ENCODE results near the gene MYORG. TPM values are rescaled to one million over a fixed set of nuclear protein-coding genes. Genes with fewer than 3 reads are reported as not detected.
A peak's percentile ranks its signal among the peaks of the same experiment; 100 is the strongest.

MYORG gene
- total and polyA plus RNA-seq, 4 donors: 1.6 to 9.6 (median 4.1) TPM

- no peak for DNase-seq
- no peak for ATAC-seq (ENCODE audit: low FRiP score)
- Histone ChIP-seq H3K4me1 (ENCODE audit: control insufficient read depth in 1 of 2, insufficient read depth in 2 of 2, low read length in 2 of 2) (no peaks in the 10 kb centered on the region), H3K27me3 (ENCODE audit: control insufficient read depth in 1 of 2, insufficient read depth in 2 of 2, low read length in 1 of 2) (no peaks in the 10 kb centered on the region), H3K36me3 (ENCODE audit: control insufficient read depth in 1 of 2, insufficient read depth in 2 of 2, low read length in 1 of 2) (peaks cover 0 to 1% of the 10 kb centered on the region in 2 donors), H3K4me3 (ENCODE audit: low read length in 2 of 2) (no peak overlapping the region), H3K9me3 (ENCODE audit: control insufficient read depth, low read length) (no peaks in the 10 kb centered on the region), H3K27ac (ENCODE audit: low read depth in 1 of 2, low read length in 2 of 2) (no peak overlapping the region)
- WGBS, 2 donors: 82 to 87% methylated on average over 4 of the region's 4 CpGs
- intact Hi-C loops (cut with DNase I): loop anchor here (5.0 to 10.0 kb wide), 2 partner anchors 259 to 267 kb away; no protein-coding TSS in a partner anchor
Measured at GRCh38 chr9:34335376-34335775, 41.3 kb downstream of the MYORG start.

DNA sequence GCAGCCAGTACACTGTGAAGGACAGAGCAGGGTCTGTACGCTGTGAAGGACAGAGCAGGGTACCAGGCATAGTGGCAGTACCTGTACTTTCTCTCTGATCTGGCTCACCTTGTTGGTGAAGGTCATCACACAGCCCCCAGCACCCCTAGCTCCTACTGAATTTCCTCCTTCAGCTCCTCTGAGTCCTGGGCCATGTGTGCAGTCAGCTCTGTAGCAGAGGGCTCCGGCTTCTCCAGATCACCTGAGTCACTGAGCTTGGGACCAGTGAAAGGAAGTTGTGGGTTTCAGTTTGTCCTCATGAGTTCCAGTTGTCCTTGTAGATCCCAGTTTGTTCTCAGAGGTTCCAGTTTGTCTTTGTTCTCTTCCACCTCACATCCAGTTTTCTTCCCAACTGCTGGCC lies 41.8 kb downstream of the MYORG start:
- ATAC-seq (ENCODE audit: low FRiP score) (no peak), DNase-seq (no peak)
- no peak overlapping the region for H3K27ac ChIP-seq (ENCODE audit: low read depth in 1 of 2, low read length in 2 of 2)
- no peaks in the 10 kb centered on the region for H3K4me1 ChIP-seq (ENCODE audit: control insufficient read depth in 1 of 2, insufficient read depth in 2 of 2, low read length in 2 of 2)
- 91 to 93% methylated on average over 2 of the region's 2 CpGs for WGBS, 2 donors
- H3K36me3 ChIP-seq (ENCODE audit: control insufficient read depth in 1 of 2, insufficient read depth in 2 of 2, low read length in 1 of 2): no peaks in the 10 kb centered on the region
- intact Hi-C loops (cut with DNase I): loop anchor here (5.0 to 10.0 kb wide), 2 partner anchors 260 to 267 kb away; no protein-coding TSS in a partner anchor
- no peaks in the 10 kb centered on the region for H3K9me3 ChIP-seq (ENCODE audit: control insufficient read depth, low read length)
- H3K4me3 ChIP-seq (ENCODE audit: low read length in 2 of 2): no peak overlapping the region
- no peaks in the 10 kb centered on the region for H3K27me3 ChIP-seq (ENCODE audit: control insufficient read depth in 1 of 2, insufficient read depth in 2 of 2, low read length in 1 of 2)

DNA sequence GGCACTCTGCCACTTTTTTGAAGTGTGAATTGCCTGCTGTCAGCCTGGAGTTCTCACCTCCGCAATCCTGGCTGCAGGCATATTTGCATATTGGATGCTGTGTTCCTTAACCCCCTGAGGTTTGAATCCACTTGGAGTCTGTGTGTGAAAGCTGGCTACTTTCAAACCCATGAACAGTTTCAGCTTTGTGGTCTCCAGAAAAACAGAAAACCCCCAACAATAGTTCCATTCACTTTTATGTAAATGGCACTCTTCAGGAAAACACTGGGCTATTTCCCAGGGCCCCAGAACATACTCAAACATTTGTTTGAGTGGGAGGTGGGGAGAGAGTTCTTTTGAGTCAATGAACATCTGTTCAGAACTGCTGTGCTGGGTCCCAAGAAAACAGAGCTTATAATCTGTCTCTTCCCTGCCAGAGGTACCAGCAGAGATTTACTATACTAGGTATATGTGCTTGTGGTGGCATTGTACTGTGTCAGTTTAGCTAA lies 42.3 kb downstream of the MYORG start:
- intact Hi-C loops (cut with DNase I): loop anchor here in 1 of 2 donors (10.0 kb wide), 1 partner anchor 260 kb away; no protein-coding TSS in a partner anchor
- DNase-seq (no peak), ATAC-seq (ENCODE audit: low FRiP score) (no peak)
- H3K27ac ChIP-seq (ENCODE audit: low read depth in 1 of 2, low read length in 2 of 2): no peak overlapping the region
- no peak overlapping the region for H3K4me3 ChIP-seq (ENCODE audit: low read length in 2 of 2)
- WGBS, 2 donors: 38 to 58% methylated on average over 1 of the region's 1 CpG
- H3K27me3 ChIP-seq (ENCODE audit: control insufficient read depth in 1 of 2, insufficient read depth in 2 of 2, low read length in 1 of 2): no peaks in the 10 kb centered on the region
- H3K36me3 ChIP-seq (ENCODE audit: control insufficient read depth in 1 of 2, insufficient read depth in 2 of 2, low read length in 1 of 2): no peaks in the 10 kb centered on the region
- no peaks in the 10 kb centered on the region for H3K4me1 ChIP-seq (ENCODE audit: control insufficient read depth in 1 of 2, insufficient read depth in 2 of 2, low read length in 2 of 2)
- no peaks in the 10 kb centered on the region for H3K9me3 ChIP-seq (ENCODE audit: control insufficient read depth, low read length)

GRCh38 chr9:34333836-34334235 lies 42.9 kb downstream of the MYORG start:
- Histone ChIP-seq H3K27ac (ENCODE audit: low read depth in 1 of 2, low read length in 2 of 2) (no peak overlapping the region), H3K27me3 (ENCODE audit: control insufficient read depth in 1 of 2, insufficient read depth in 2 of 2, low read length in 1 of 2) (no peaks in the 10 kb centered on the region), H3K4me1 (ENCODE audit: control insufficient read depth in 1 of 2, insufficient read depth in 2 of 2, low read length in 2 of 2) (no peaks in the 10 kb centered on the region), H3K9me3 (ENCODE audit: control insufficient read depth, low read length) (no peaks in the 10 kb centered on the region), H3K4me3 (ENCODE audit: low read length in 2 of 2) (no peak overlapping the region), H3K36me3 (ENCODE audit: control insufficient read depth in 1 of 2, insufficient read depth in 2 of 2, low read length in 1 of 2) (no peaks in the 10 kb centered on the region)
- no peak for ATAC-seq (ENCODE audit: low FRiP score)
- DNase-seq: no peak
- WGBS, 2 donors: 67 to 69% methylated on average over 3 of the region's 3 CpGs
- intact Hi-C loops (cut with DNase I): loop anchor here (2.0 to 10.0 kb wide), 2 partner anchors 45 to 261 kb away; no protein-coding TSS in a partner anchor

- H3K4me3 ChIP-seq (ENCODE audit: low read length in 2 of 2): no peak overlapping the region
- no peak for DNase-seq
- intact Hi-C loops (cut with DNase I): loop anchor here (1.0 to 10.0 kb wide), 3 partner anchors 46 to 262 kb away; no protein-coding TSS in a partner anchor
- no peaks in the 10 kb centered on the region for H3K27me3 ChIP-seq (ENCODE audit: control insufficient read depth in 1 of 2, insufficient read depth in 2 of 2, low read length in 1 of 2)
- no peaks in the 10 kb centered on the region for H3K4me1 ChIP-seq (ENCODE audit: control insufficient read depth in 1 of 2, insufficient read depth in 2 of 2, low read length in 2 of 2)
- no peak for ATAC-seq (ENCODE audit: low FRiP score)
- WGBS, 2 donors: 19 to 22% methylated on average over 7 of the region's 7 CpGs
- no peaks in the 10 kb centered on the region for H3K9me3 ChIP-seq (ENCODE audit: control insufficient read depth, low read length)
- no peak overlapping the region for H3K27ac ChIP-seq (ENCODE audit: low read depth in 1 of 2, low read length in 2 of 2)
- H3K36me3 ChIP-seq (ENCODE audit: control insufficient read depth in 1 of 2, insufficient read depth in 2 of 2, low read length in 1 of 2): no peaks in the 10 kb centered on the region
Measured at GRCh38 chr9:34332076-34332964, 44.4 kb downstream of the MYORG start.

DNA sequence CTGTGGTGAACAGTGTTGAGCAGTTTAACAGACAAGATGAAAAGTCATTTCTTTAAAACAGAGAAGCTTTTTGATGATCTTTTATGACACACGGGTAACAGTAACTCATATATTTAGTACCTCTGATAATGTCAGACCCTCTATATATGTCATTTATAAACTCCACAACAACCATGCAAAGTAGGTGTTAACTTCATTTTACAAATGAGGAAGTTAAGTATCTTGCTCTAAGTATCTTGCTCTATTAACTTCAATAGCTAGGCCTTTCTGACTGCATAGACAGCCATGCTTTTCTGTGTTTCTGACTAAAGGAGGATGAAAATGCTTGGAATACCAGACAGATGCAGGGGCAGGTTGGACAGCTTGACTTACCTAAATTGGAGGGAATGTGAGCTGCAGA lies 45.5 kb downstream of the MYORG start:
- 79 to 91% methylated on average over 1 of the region's 1 CpG for WGBS, 2 donors
- Histone ChIP-seq H3K27ac (ENCODE audit: low read depth in 1 of 2, low read length in 2 of 2) (no peak overlapping the region), H3K4me1 (ENCODE audit: control insufficient read depth in 1 of 2, insufficient read depth in 2 of 2, low read length in 2 of 2) (no peaks in the 10 kb centered on the region), H3K36me3 (ENCODE audit: control insufficient read depth in 1 of 2, insufficient read depth in 2 of 2, low read length in 1 of 2) (no peaks in the 10 kb centered on the region), H3K9me3 (ENCODE audit: control insufficient read depth, low read length) (no peaks in the 10 kb centered on the region), H3K4me3 (ENCODE audit: low read length in 2 of 2) (no peak overlapping the region), H3K27me3 (ENCODE audit: control insufficient read depth in 1 of 2, insufficient read depth in 2 of 2, low read length in 1 of 2) (no peaks in the 10 kb centered on the region)
- ATAC-seq (ENCODE audit: low FRiP score) (no peak), DNase-seq (no peak)
- intact Hi-C loops (cut with DNase I): loop anchor here in 1 of 2 donors (10.0 kb wide), 1 partner anchor 264 kb away; no protein-coding TSS in a partner anchor

- WGBS, 2 donors: 0% methylated on average over 57 to 64 of the region's 64 CpGs
- Histone ChIP-seq H3K27ac (ENCODE audit: low read depth in 1 of 2, low read length in 2 of 2) (peak within 1 kb of the TSS in 1 of 2 donors; percentile 93), H3K27me3 (ENCODE audit: control insufficient read depth in 1 of 2, insufficient read depth in 2 of 2, low read length in 1 of 2) (no peaks in the 10 kb centered on the region), H3K9me3 (ENCODE audit: control insufficient read depth, low read length) (no peaks in the 10 kb centered on the region), H3K36me3 (ENCODE audit: control insufficient read depth in 1 of 2, insufficient read depth in 2 of 2, low read length in 1 of 2) (no peaks in the 10 kb centered on the region), H3K4me1 (ENCODE audit: control insufficient read depth in 1 of 2, insufficient read depth in 2 of 2, low read length in 2 of 2) (no peaks in the 10 kb centered on the region), H3K4me3 (ENCODE audit: low read length in 2 of 2) (peak within 1 kb of the TSS; percentile 76 to 84)
- intact Hi-C loops (cut with DNase I): loop anchor here in 1 of 2 donors (1.0 to 10.0 kb wide), 2 partner anchors 48 to 204 kb away; partner anchors contain the start of gene DCAF12
- DNase-seq: peak; percentile 98
- ATAC-seq (ENCODE audit: low FRiP score): peak; percentile 98
Measured at GRCh38 chr9:34328987-34329832, 47.5 kb downstream of the MYORG start, which contains the start of the genes KIF24 and NUDT2. KIF24 (minus strand) TSS chr9:34329268; CDS start chr9:34311346, 17,922 bp downstream. NUDT2 (plus strand) TSS chr9:34329569; CDS start chr9:34339040, 9,471 bp downstream.

DNA sequence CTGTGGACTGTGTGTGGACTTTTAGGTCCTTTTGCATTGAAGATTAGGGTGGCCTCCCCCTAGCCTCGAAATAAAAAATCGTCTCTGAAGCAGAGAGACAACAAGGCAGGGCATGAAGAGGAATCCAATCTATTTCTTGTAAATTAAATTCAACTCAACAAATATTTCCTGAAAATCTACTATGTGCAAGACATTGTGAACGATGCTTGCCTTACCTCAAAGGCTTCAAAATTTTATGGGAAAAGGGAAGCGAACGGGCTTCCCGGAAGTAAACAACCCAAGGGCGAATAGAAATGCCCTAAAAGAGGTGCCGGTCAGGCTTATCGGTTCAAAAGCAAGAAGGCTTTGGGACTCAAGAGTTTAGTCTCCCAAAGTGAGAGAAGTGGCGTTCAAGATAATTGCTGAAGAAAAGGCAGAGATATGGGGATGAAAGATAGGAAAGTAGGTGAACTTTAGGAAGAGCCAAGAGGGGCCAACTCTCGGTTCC lies 48.2 kb downstream of the MYORG start:
- intact Hi-C loops (cut with DNase I): loop anchor here in 1 of 2 donors (10.0 kb wide), 1 partner anchor 204 kb away; the partner anchor contains the start of gene DCAF12
- ATAC-seq (ENCODE audit: low FRiP score) (no peak), DNase-seq (no peak)
- H3K9me3 ChIP-seq (ENCODE audit: control insufficient read depth, low read length): no peaks in the 10 kb centered on the region
- H3K27ac ChIP-seq (ENCODE audit: low read depth in 1 of 2, low read length in 2 of 2): no peak overlapping the region
- no peaks in the 10 kb centered on the region for H3K36me3 ChIP-seq (ENCODE audit: control insufficient read depth in 1 of 2, insufficient read depth in 2 of 2, low read length in 1 of 2)
- WGBS, 2 donors: 0 to 1% methylated on average over 11 of the region's 11 CpGs
- H3K27me3 ChIP-seq (ENCODE audit: control insufficient read depth in 1 of 2, insufficient read depth in 2 of 2, low read length in 1 of 2): no peaks in the 10 kb centered on the region
- H3K4me3 ChIP-seq (ENCODE audit: low read length in 2 of 2): peak overlapping the region; percentile 8 to 24
- no peaks in the 10 kb centered on the region for H3K4me1 ChIP-seq (ENCODE audit: control insufficient read depth in 1 of 2, insufficient read depth in 2 of 2, low read length in 2 of 2)

All from aorta (tissue), 5 donors.